T-helper 1 cell treated with Interleukin-12 subunit alpha and Interleukin-12 subunit beta and Interleukin-4 antibody, amounts not matched to agents 30 μg/mL and 1 μg/mL, for 36 hours (primary cell): Measurements from ENCODE around the gene C15orf62.
A peak's percentile ranks its signal among the peaks of the same experiment; 100 is the strongest.

Experiments
- H3K27ac Mint-ChIP-seq: one replicate; pipeline ENCODE4 v1.8.0; 2021; ENCODE audit warnings: mild to moderate bottlenecking, mixed read lengths
- H3K27me3 Mint-ChIP-seq: one replicate; pipeline ENCODE4 v1.8.0; 2021; ENCODE audit warnings: low read depth, mixed read lengths
- H3K36me3 Mint-ChIP-seq: one replicate; pipeline ENCODE4 v1.8.0; 2021; ENCODE audit warnings: low read depth, mixed read lengths
- H3K4me1 Mint-ChIP-seq: one replicate; pipeline ENCODE4 v1.8.0; 2021; ENCODE audit warnings: low read depth, mixed read lengths
- H3K4me3 Mint-ChIP-seq: one replicate; pipeline ENCODE4 v1.8.0; 2021; ENCODE audit warnings: mild to moderate bottlenecking, moderate library complexity, mixed read lengths
- H3K9me3 Mint-ChIP-seq: one replicate; pipeline ENCODE4 v1.8.0; 2021; ENCODE audit warnings: mixed read lengths

The C15orf62 gene

GRCh38 chr15:40747685-40748631 is 21.8 kb upstream of the C15orf62 start:
- Mint-ChIP-seq H3K4me1 (peaks cover 39% of the 10 kb centered on the region), H3K36me3 (peaks cover 33% of the 10 kb centered on the region), H3K27ac (peak overlapping the region; percentile 9), H3K9me3 (no peaks in the 10 kb centered on the region), H3K4me3 (no peak overlapping the region), H3K27me3 (no peaks in the 10 kb centered on the region)

- Mint-ChIP-seq H3K36me3 (peaks cover 35% of the 10 kb centered on the region), H3K27ac (no peak overlapping the region), H3K9me3 (no peaks in the 10 kb centered on the region), H3K27me3 (no peaks in the 10 kb centered on the region), H3K4me1 (peaks cover 38% of the 10 kb centered on the region), H3K4me3 (no peak overlapping the region)
These were observed 20.6 kb upstream of the C15orf62 start for GRCh38 chr15:40749151-40749630.

GRCh38 chr15:40750885-40751284 is 18.9 kb upstream of the C15orf62 start:
- Mint-ChIP-seq H3K9me3 (no peaks in the 10 kb centered on the region), H3K27me3 (no peaks in the 10 kb centered on the region), H3K27ac (no peak overlapping the region), H3K4me3 (no peak overlapping the region), H3K4me1 (peaks cover 34% of the 10 kb centered on the region), H3K36me3 (peaks cover 27% of the 10 kb centered on the region)

GRCh38 chr15:40751745-40752144 is 18.0 kb upstream of the C15orf62 start:
- Mint-ChIP-seq H3K36me3 (peaks cover 27% of the 10 kb centered on the region), H3K4me3 (no peak overlapping the region), H3K27ac (no peak overlapping the region), H3K9me3 (no peaks in the 10 kb centered on the region), H3K27me3 (no peaks in the 10 kb centered on the region), H3K4me1 (peaks cover 33% of the 10 kb centered on the region)

GRCh38 chr15:40754574-40754882 is 15.3 kb upstream of the C15orf62 start:
- peak overlapping the region; percentile 93 for H3K4me3 Mint-ChIP-seq
- peak overlapping the region; percentile 99 for H3K27ac Mint-ChIP-seq
- no peaks in the 10 kb centered on the region for H3K27me3 Mint-ChIP-seq
- peaks cover 34% of the 10 kb centered on the region for H3K4me1 Mint-ChIP-seq
- H3K9me3 Mint-ChIP-seq: no peaks in the 10 kb centered on the region
- H3K36me3 Mint-ChIP-seq: peaks cover 20% of the 10 kb centered on the region

GRCh38 chr15:40754883-40755811 is 14.6 kb upstream of the C15orf62 start, which contains the start of gene RMDN3:
Gene RMDN3 (minus strand): TSS chr15:40755254. CDS start chr15:40754783, 471 bp downstream.
- H3K36me3 Mint-ChIP-seq: peaks cover 20% of the 10 kb centered on the region
- H3K4me1 Mint-ChIP-seq: peaks cover 34% of the 10 kb centered on the region
- H3K9me3 Mint-ChIP-seq: no peaks in the 10 kb centered on the region
- peak within 1 kb of the TSS; percentile 93 for H3K4me3 Mint-ChIP-seq
- H3K27ac Mint-ChIP-seq: peak within 1 kb of the TSS; percentile 99
- no peaks in the 10 kb centered on the region for H3K27me3 Mint-ChIP-seq

- H3K4me1 Mint-ChIP-seq: peaks cover 34% of the 10 kb centered on the region
These were observed 14.0 kb upstream of the C15orf62 start for GRCh38 chr15:40755812-40756208.

GRCh38 chr15:40756938-40757337 is 12.8 kb upstream of the C15orf62 start:
- Mint-ChIP-seq H3K27me3 (no peaks in the 10 kb centered on the region), H3K36me3 (peaks cover 12% of the 10 kb centered on the region), H3K4me1 (peaks cover 28% of the 10 kb centered on the region), H3K4me3 (peak overlapping the region; percentile 52), H3K27ac (peak overlapping the region; percentile 34), H3K9me3 (no peaks in the 10 kb centered on the region)

More at GRCh38 chr15:40755812-40756208, 14.0 kb upstream of the C15orf62 start:
- Mint-ChIP-seq H3K27me3 (no peaks in the 10 kb centered on the region), H3K4me3 (peak overlapping the region; percentile 93), H3K27ac (peak overlapping the region; percentile 99), H3K36me3 (peaks cover 18% of the 10 kb centered on the region), H3K9me3 (no peaks in the 10 kb centered on the region)

- no peak overlapping the region for H3K4me3 Mint-ChIP-seq
- H3K27ac Mint-ChIP-seq: no peak overlapping the region
These were observed 9.8 kb upstream of the C15orf62 start for GRCh38 chr15:40759961-40760360.

GRCh38 chr15:40762919-40763800 is 6.6 kb upstream of the C15orf62 start:
- H3K4me3 Mint-ChIP-seq: peak overlapping the region; percentile 81
- H3K27ac Mint-ChIP-seq: peak overlapping the region; percentile 82
- H3K4me1 Mint-ChIP-seq: peaks cover 19% of the 10 kb centered on the region
- no peaks in the 10 kb centered on the region for H3K36me3 Mint-ChIP-seq
- H3K27me3 Mint-ChIP-seq: no peaks in the 10 kb centered on the region
- H3K9me3 Mint-ChIP-seq: no peaks in the 10 kb centered on the region

More at GRCh38 chr15:40759961-40760360, 9.8 kb upstream of the C15orf62 start:
- no peaks in the 10 kb centered on the region for H3K9me3 Mint-ChIP-seq
- H3K36me3 Mint-ChIP-seq: no peaks in the 10 kb centered on the region
- peaks cover 18% of the 10 kb centered on the region for H3K4me1 Mint-ChIP-seq
- H3K27me3 Mint-ChIP-seq: no peaks in the 10 kb centered on the region

- Mint-ChIP-seq H3K27ac (peak within 1 kb of the TSS; percentile 90), H3K36me3 (peaks cover 3% of the 10 kb centered on the region), H3K4me3 (peak within 1 kb of the TSS; percentile 81), H3K9me3 (no peaks in the 10 kb centered on the region), H3K27me3 (no peaks in the 10 kb centered on the region), H3K4me1 (peaks cover 25% of the 10 kb centered on the region)
These were observed 5.8 kb upstream of the C15orf62 start, which contains the start of gene GCHFR for GRCh38 chr15:40763801-40764628. Gene GCHFR (plus strand): TSS chr15:40764068. CDS start chr15:40764181, 113 bp downstream.

- peaks cover 30% of the 10 kb centered on the region for H3K4me1 Mint-ChIP-seq
- peak overlapping the region; percentile 90 for H3K27ac Mint-ChIP-seq
These were observed 5.1 kb upstream of the C15orf62 start for GRCh38 chr15:40764629-40765103.

More at GRCh38 chr15:40764629-40765103, 5.1 kb upstream of the C15orf62 start:
- Mint-ChIP-seq H3K4me3 (peak overlapping the region; percentile 81), H3K36me3 (peaks cover 5% of the 10 kb centered on the region), H3K9me3 (no peaks in the 10 kb centered on the region), H3K27me3 (no peaks in the 10 kb centered on the region)
